ENCODE results near the gene CORO7.

The CORO7 gene

GRCh38 chr16:4330277-4330874 is 86.0 kb downstream of the CORO7 start:
- Histone ChIP-seq H3K27me3 (ENCODE audit: insufficient read depth, low read length) (no peaks in the 10 kb centered on the region), H3K36me3 (ENCODE audit: insufficient read depth, low read length) (no peaks in the 10 kb centered on the region), H3K27ac (ENCODE audit: low read depth, low read length) (no peak overlapping the region), H3K4me1 (ENCODE audit: control insufficient read depth, insufficient read depth, low read length, unreplicated experiment) (peaks cover 13% of the 10 kb centered on the region), H2AFZ (ENCODE audit: low read length, unreplicated experiment) (no peak overlapping the region), H3K4me3 (ENCODE audit: low read depth, low read length) (no peak overlapping the region), H3K79me2 (ENCODE audit: control insufficient read depth, insufficient read depth, low read length, unreplicated experiment) (peaks cover 47% of the 10 kb centered on the region)

- Histone ChIP-seq H3K4me3 (ENCODE audit: low read depth, low read length) (peak overlapping the region; percentile 36; the same call in 1 of the 2 replicates), H3K4me1 (ENCODE audit: control insufficient read depth, insufficient read depth, low read length, unreplicated experiment) (peaks cover 18% of the 10 kb centered on the region), H3K27ac (ENCODE audit: low read depth, low read length) (peak overlapping the region; percentile 20; the same call in 1 of the 2 replicates), H3K79me2 (ENCODE audit: control insufficient read depth, insufficient read depth, low read length, unreplicated experiment) (peaks cover 59% of the 10 kb centered on the region), H3K27me3 (ENCODE audit: insufficient read depth, low read length) (no peaks in the 10 kb centered on the region), H2AFZ (ENCODE audit: low read length, unreplicated experiment) (no peak overlapping the region), H3K36me3 (ENCODE audit: insufficient read depth, low read length) (no peaks in the 10 kb centered on the region)
Observed at GRCh38 chr16:4328782-4329775, 87.3 kb downstream of the CORO7 start.

- H3K27me3 ChIP-seq (ENCODE audit: insufficient read depth, low read length): no peaks in the 10 kb centered on the region
- no peaks in the 10 kb centered on the region for H3K36me3 ChIP-seq (ENCODE audit: insufficient read depth, low read length)
- H3K4me3 ChIP-seq (ENCODE audit: low read depth, low read length): peak overlapping the region; percentile 56
- H2AFZ ChIP-seq (ENCODE audit: low read length, unreplicated experiment): no peak overlapping the region
- peaks cover 27% of the 10 kb centered on the region for H3K4me1 ChIP-seq (ENCODE audit: control insufficient read depth, insufficient read depth, low read length, unreplicated experiment)
- H3K79me2 ChIP-seq (ENCODE audit: control insufficient read depth, insufficient read depth, low read length, unreplicated experiment): peaks cover 64% of the 10 kb centered on the region
- H3K27ac ChIP-seq (ENCODE audit: low read depth, low read length): peak overlapping the region; percentile 20; the same call in 1 of the 2 replicates
Observed at GRCh38 chr16:4328046-4328781, 88.2 kb downstream of the CORO7 start.

GRCh38 chr16:4327386-4328045 is 88.9 kb downstream of the CORO7 start:
- no peak overlapping the region for H3K27ac ChIP-seq (ENCODE audit: low read depth, low read length)
- peaks cover 27% of the 10 kb centered on the region for H3K4me1 ChIP-seq (ENCODE audit: control insufficient read depth, insufficient read depth, low read length, unreplicated experiment)
- peak overlapping the region; percentile 56 for H3K4me3 ChIP-seq (ENCODE audit: low read depth, low read length)
- no peaks in the 10 kb centered on the region for H3K27me3 ChIP-seq (ENCODE audit: insufficient read depth, low read length)
- peaks cover 67% of the 10 kb centered on the region for H3K79me2 ChIP-seq (ENCODE audit: control insufficient read depth, insufficient read depth, low read length, unreplicated experiment)
- H3K36me3 ChIP-seq (ENCODE audit: insufficient read depth, low read length): no peaks in the 10 kb centered on the region
- H2AFZ ChIP-seq (ENCODE audit: low read length, unreplicated experiment): no peak overlapping the region

GRCh38 chr16:4325253-4325758 is 91.1 kb downstream of the CORO7 start:
- peaks cover 81% of the 10 kb centered on the region for H3K79me2 ChIP-seq (ENCODE audit: control insufficient read depth, insufficient read depth, low read length, unreplicated experiment)
- peaks cover 37% of the 10 kb centered on the region for H3K4me1 ChIP-seq (ENCODE audit: control insufficient read depth, insufficient read depth, low read length, unreplicated experiment)
- H3K27ac ChIP-seq (ENCODE audit: low read depth, low read length): no peak overlapping the region
- H3K27me3 ChIP-seq (ENCODE audit: insufficient read depth, low read length): no peaks in the 10 kb centered on the region
- H3K36me3 ChIP-seq (ENCODE audit: insufficient read depth, low read length): no peaks in the 10 kb centered on the region
- no peak overlapping the region for H2AFZ ChIP-seq (ENCODE audit: low read length, unreplicated experiment)
- H3K4me3 ChIP-seq (ENCODE audit: low read depth, low read length): no peak overlapping the region

- Histone ChIP-seq H3K27me3 (ENCODE audit: insufficient read depth, low read length) (no peaks in the 10 kb centered on the region), H3K36me3 (ENCODE audit: insufficient read depth, low read length) (no peaks in the 10 kb centered on the region), H3K79me2 (ENCODE audit: control insufficient read depth, insufficient read depth, low read length, unreplicated experiment) (peaks cover 87% of the 10 kb centered on the region), H2AFZ (ENCODE audit: low read length, unreplicated experiment) (no peak overlapping the region), H3K27ac (ENCODE audit: low read depth, low read length) (no peak overlapping the region), H3K4me1 (ENCODE audit: control insufficient read depth, insufficient read depth, low read length, unreplicated experiment) (peaks cover 44% of the 10 kb centered on the region), H3K4me3 (ENCODE audit: low read depth, low read length) (no peak overlapping the region)
Observed at GRCh38 chr16:4324492-4325252, 91.7 kb downstream of the CORO7 start.

GRCh38 chr16:4323845-4324488 is 92.4 kb downstream of the CORO7 start:
- 0 out of 2 replicates have a peak overlapping the region, but pooled peaks have one; percentile 23 for H3K4me3 ChIP-seq (ENCODE audit: low read depth, low read length)
- no peak overlapping the region; the same call in 1 of the 2 replicates for H3K27ac ChIP-seq (ENCODE audit: low read depth, low read length)
- no peaks in the 10 kb centered on the region for H3K27me3 ChIP-seq (ENCODE audit: insufficient read depth, low read length)
- peaks cover 49% of the 10 kb centered on the region for H3K4me1 ChIP-seq (ENCODE audit: control insufficient read depth, insufficient read depth, low read length, unreplicated experiment)
- peaks cover 87% of the 10 kb centered on the region for H3K79me2 ChIP-seq (ENCODE audit: control insufficient read depth, insufficient read depth, low read length, unreplicated experiment)
- no peaks in the 10 kb centered on the region for H3K36me3 ChIP-seq (ENCODE audit: insufficient read depth, low read length)
- no peak overlapping the region for H2AFZ ChIP-seq (ENCODE audit: low read length, unreplicated experiment)

GRCh38 chr16:4323071-4323844 is 93.1 kb downstream of the CORO7 start:
- Histone ChIP-seq H3K79me2 (ENCODE audit: control insufficient read depth, insufficient read depth, low read length, unreplicated experiment) (peaks cover 87% of the 10 kb centered on the region), H3K27ac (ENCODE audit: low read depth, low read length) (no peak overlapping the region; the same call in 1 of the 2 replicates), H3K4me1 (ENCODE audit: control insufficient read depth, insufficient read depth, low read length, unreplicated experiment) (peaks cover 49% of the 10 kb centered on the region), H3K36me3 (ENCODE audit: insufficient read depth, low read length) (no peaks in the 10 kb centered on the region), H2AFZ (ENCODE audit: low read length, unreplicated experiment) (no peak overlapping the region), H3K27me3 (ENCODE audit: insufficient read depth, low read length) (no peaks in the 10 kb centered on the region), H3K4me3 (ENCODE audit: low read depth, low read length) (no peak overlapping the region)

All from ACC112 (cell line).